ENCODE data around the gene LARGE1.

The LARGE1 gene

DNA sequence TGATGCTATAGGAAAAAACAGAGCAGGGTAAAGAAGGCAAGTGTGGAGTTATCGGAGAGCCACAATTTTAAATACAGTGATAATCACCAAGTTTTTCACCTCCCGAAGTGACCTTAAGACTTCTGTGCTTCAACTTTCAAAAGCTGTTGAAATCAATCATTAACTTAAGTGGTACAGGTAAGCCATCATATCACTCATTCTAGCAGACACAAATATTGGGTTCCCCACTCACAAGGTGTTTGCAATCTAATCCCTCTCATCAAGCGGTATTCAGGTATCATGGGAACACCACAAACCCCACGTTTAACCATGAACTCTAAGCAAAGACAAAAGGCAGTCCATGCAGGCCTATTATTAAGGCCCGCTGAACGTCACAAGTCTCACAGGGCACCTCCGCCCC, 26.8 kb downstream of the LARGE1 start:
- no peak for DNase-seq (ENCODE audit: low read depth in 1 of 2, low spot score in 1 of 2)
- H3K27ac ChIP-seq (replicated peaks), result no peak overlapping the region
- TF ChIP-seq, protein P1, sequence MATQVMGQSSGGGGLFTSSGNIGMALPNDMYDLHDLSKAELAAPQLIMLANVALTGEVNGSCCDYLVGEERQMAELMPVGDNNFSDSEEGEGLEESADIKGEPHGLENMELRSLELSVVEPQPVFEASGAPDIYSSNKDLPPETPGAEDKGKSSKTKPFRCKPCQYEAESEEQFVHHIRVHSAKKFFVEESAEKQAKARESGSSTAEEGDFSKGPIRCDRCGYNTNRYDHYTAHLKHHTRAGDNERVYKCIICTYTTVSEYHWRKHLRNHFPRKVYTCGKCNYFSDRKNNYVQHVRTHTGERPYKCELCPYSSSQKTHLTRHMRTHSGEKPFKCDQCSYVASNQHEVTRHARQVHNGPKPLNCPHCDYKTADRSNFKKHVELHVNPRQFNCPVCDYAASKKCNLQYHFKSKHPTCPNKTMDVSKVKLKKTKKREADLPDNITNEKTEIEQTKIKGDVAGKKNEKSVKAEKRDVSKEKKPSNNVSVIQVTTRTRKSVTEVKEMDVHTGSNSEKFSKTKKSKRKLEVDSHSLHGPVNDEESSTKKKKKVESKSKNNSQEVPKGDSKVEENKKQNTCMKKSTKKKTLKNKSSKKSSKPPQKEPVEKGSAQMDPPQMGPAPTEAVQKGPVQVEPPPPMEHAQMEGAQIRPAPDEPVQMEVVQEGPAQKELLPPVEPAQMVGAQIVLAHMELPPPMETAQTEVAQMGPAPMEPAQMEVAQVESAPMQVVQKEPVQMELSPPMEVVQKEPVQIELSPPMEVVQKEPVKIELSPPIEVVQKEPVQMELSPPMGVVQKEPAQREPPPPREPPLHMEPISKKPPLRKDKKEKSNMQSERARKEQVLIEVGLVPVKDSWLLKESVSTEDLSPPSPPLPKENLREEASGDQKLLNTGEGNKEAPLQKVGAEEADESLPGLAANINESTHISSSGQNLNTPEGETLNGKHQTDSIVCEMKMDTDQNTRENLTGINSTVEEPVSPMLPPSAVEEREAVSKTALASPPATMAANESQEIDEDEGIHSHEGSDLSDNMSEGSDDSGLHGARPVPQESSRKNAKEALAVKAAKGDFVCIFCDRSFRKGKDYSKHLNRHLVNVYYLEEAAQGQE (IDR thresholded peaks at IDR 0.05; ENCODE audit: insufficient replicate concordance, low read depth), result no peak
- TF ChIP-seq POLR2AphosphoS5 (IDR thresholded peaks at IDR 0.05; ENCODE audit: low read depth), result no peak
- TF ChIP-seq SPI1 (IDR thresholded peaks at IDR 0.05; ENCODE audit: borderline replicate concordance, low read depth), result no peak
- TF ChIP-seq GABPA (IDR thresholded peaks at IDR 0.05; ENCODE audit: low read depth), result no peak
- TF ChIP-seq, protein P2, sequence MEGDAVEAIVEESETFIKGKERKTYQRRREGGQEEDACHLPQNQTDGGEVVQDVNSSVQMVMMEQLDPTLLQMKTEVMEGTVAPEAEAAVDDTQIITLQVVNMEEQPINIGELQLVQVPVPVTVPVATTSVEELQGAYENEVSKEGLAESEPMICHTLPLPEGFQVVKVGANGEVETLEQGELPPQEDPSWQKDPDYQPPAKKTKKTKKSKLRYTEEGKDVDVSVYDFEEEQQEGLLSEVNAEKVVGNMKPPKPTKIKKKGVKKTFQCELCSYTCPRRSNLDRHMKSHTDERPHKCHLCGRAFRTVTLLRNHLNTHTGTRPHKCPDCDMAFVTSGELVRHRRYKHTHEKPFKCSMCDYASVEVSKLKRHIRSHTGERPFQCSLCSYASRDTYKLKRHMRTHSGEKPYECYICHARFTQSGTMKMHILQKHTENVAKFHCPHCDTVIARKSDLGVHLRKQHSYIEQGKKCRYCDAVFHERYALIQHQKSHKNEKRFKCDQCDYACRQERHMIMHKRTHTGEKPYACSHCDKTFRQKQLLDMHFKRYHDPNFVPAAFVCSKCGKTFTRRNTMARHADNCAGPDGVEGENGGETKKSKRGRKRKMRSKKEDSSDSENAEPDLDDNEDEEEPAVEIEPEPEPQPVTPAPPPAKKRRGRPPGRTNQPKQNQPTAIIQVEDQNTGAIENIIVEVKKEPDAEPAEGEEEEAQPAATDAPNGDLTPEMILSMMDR (IDR thresholded peaks at IDR 0.05; ENCODE audit: insufficient read depth, low read length), result no peak

DNA sequence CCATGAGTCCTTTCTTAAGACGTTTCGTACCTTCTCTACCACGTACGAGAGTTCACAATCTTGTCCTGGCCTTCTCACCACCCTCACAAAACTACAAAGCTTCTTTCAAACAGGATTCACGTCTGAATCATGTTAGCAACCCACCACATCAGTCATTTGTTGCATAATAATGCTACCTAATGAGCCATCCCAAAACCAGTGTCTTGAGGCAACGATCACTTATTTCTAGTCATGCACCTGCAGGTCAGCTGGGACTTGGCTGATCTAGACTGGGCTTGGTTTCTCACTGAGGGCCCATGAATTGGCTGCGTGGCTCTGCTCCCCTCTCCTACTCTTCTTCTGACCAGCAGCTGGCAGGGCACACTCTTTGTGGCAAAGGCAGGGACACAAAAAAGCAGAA, 28.3 kb downstream of the LARGE1 start:
- H3K27ac ChIP-seq (replicated peaks), result no peak overlapping the region
- no peak overlapping the region for H3K4me3 ChIP-seq (replicated peaks; ENCODE audit: insufficient read depth, low read length)
- TF ChIP-seq, protein P2 (IDR thresholded peaks at IDR 0.05; ENCODE audit: insufficient read depth, low read length), result no peak
- TF ChIP-seq SPI1 (IDR thresholded peaks at IDR 0.05; ENCODE audit: borderline replicate concordance, low read depth) (no peak), GABPA (IDR thresholded peaks at IDR 0.05; ENCODE audit: low read depth) (no peak), POLR2AphosphoS5 (IDR thresholded peaks at IDR 0.05; ENCODE audit: low read depth) (no peak)
- TF ChIP-seq, protein P1 (IDR thresholded peaks at IDR 0.05; ENCODE audit: insufficient replicate concordance, low read depth), result no peak
- DNase-seq (ENCODE audit: low read depth in 1 of 2, low spot score in 1 of 2), result no peak
- no peaks in the 10 kb centered on the region for H3K27me3 ChIP-seq (ENCODE audit: insufficient read depth, poor library complexity, severe bottlenecking)

More for the DNA sequence above, 26.8 kb downstream of the LARGE1 start:
- Histone ChIP-seq H3K4me3 (replicated peaks; ENCODE audit: insufficient read depth, low read length) (no peak overlapping the region), H3K27me3 (ENCODE audit: insufficient read depth, poor library complexity, severe bottlenecking) (no peaks in the 10 kb centered on the region)

DNA sequence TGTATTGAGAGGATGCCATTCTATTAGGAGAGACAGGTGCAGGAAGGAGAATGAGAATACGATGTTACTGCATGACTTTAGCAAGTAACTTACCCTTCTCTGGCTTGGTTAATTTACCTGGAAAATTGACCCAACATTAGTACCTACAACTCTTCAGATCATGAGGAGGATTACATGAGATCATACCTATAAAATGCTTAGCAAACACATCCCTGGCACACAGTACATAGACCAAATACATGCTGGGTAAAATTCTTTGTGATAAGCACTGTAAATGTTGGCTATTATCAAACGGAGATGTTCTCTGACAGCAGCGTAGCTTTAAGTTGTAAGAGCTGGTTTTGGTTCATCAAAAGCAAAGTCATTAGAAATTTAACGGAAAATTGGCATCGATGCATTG, 28.8 kb downstream of the LARGE1 start:
- Histone ChIP-seq H3K4me3 (replicated peaks; ENCODE audit: insufficient read depth, low read length) (no peak overlapping the region), H3K27ac (replicated peaks) (no peak overlapping the region), H3K27me3 (ENCODE audit: insufficient read depth, poor library complexity, severe bottlenecking) (no peaks in the 10 kb centered on the region)
- TF ChIP-seq SPI1 (IDR thresholded peaks at IDR 0.05; ENCODE audit: borderline replicate concordance, low read depth) (no peak), GABPA (IDR thresholded peaks at IDR 0.05; ENCODE audit: low read depth) (no peak), POLR2AphosphoS5 (IDR thresholded peaks at IDR 0.05; ENCODE audit: low read depth) (no peak)
- TF ChIP-seq, protein P2 (IDR thresholded peaks at IDR 0.05; ENCODE audit: insufficient read depth, low read length), result no peak
- TF ChIP-seq, protein P1 (IDR thresholded peaks at IDR 0.05; ENCODE audit: insufficient replicate concordance, low read depth), result no peak
- no peak for DNase-seq (ENCODE audit: low read depth in 1 of 2, low spot score in 1 of 2)
